ENCODE results near the gene PRKAG2. TPM values are rescaled to one million over a fixed set of nuclear protein-coding genes. Genes with fewer than 3 reads are reported as not detected.

PRKAG2 gene
- total and polyA plus RNA-seq, 2 of the 13 experiments (the other 11 are each of a cell fraction or from before 2014, with no cell fraction given): 0.90 to 1.3 TPM

- TF ChIP-seq ZBTB43 (CRISPR knock-in tag; conservative IDR thresholded peaks at IDR 0.05) (peak; percentile 80; the same call in 1 of the 2 replicates), ZNF773 (CRISPR knock-in tag; IDR thresholded peaks at IDR 0.05; ENCODE audit: borderline replicate concordance) (no peak), TCF12 (IDR thresholded peaks at IDR 0.05) (no peak), TCF12 (CRISPR knock-in tag; IDR thresholded peaks at IDR 0.05) (no peak), ZNF414 (CRISPR knock-in tag; IDR thresholded peaks at IDR 0.05) (peak; percentile 71; the same call in 1 of the 2 replicates), ZNF646 (CRISPR knock-in tag; IDR thresholded peaks at IDR 0.05) (no peak), ZUFSP (CRISPR knock-in tag; IDR thresholded peaks at IDR 0.05; ENCODE audit: borderline replicate concordance) (no peak), ZNF629 (CRISPR knock-in tag; conservative IDR thresholded peaks at IDR 0.05) (no peak), ZBTB1 (CRISPR knock-in tag; IDR thresholded peaks at IDR 0.05; ENCODE audit: borderline replicate concordance) (no peak), POLR2A (IDR thresholded peaks at IDR 0.05; ENCODE audit: insufficient read depth in 1 of 2, low read depth in 2 of 2, low read length in 2 of 2) (peak; percentile 34 to 73; a peak in 2 of 4 replicates), JARID2 (CRISPR knock-in tag; IDR thresholded peaks at IDR 0.05; ENCODE audit: insufficient replicate concordance) (no peak), HDAC1 (CRISPR knock-in tag; IDR thresholded peaks at IDR 0.05) (peak; percentile 84), ZNF430 (CRISPR knock-in tag; IDR thresholded peaks at IDR 0.05) (peak; percentile 86), RBAK (CRISPR knock-in tag; IDR thresholded peaks at IDR 0.05) (peak; percentile 68; the same call in 1 of the 2 replicates), MAFF (IDR thresholded peaks at IDR 0.05; ENCODE audit: low read depth, low read length) (peak; percentile 43; the same call in 1 of the 2 replicates), ZNF615 (CRISPR knock-in tag; IDR thresholded peaks at IDR 0.05; ENCODE audit: borderline replicate concordance) (no peak), ZNF17 (CRISPR knock-in tag; IDR thresholded peaks at IDR 0.05) (no peak), SMAD3 (CRISPR knock-in tag; IDR thresholded peaks at IDR 0.05) (peak; percentile 92), ZKSCAN1 (IDR thresholded peaks at IDR 0.05; ENCODE audit: low read length) (no peak), ELF3 (CRISPR knock-in tag; IDR thresholded peaks at IDR 0.05) (peak; percentile 75)
These were observed 132.0 kb downstream of the PRKAG2 start (continued) for GRCh38 chr7:151744656-151745638.
